HG03108 (cell line): Measurements from ENCODE around the gene NT5C.
"Not testable (repeated sequence)": the region's sequence is repeated elsewhere in the genome, so short reads cannot be mapped to it uniquely, and the experiment has no call there.

Source experiments
- ATAC-seq: cut with Tn5 transposase; IDR thresholded peaks from one replicate; pipeline ENCODE4 v1.9.1; 2021; ENCODE audit warnings: moderate library complexity; ENCODE audit not compliant: unreplicated experiment

Gene NT5C

DNA sequence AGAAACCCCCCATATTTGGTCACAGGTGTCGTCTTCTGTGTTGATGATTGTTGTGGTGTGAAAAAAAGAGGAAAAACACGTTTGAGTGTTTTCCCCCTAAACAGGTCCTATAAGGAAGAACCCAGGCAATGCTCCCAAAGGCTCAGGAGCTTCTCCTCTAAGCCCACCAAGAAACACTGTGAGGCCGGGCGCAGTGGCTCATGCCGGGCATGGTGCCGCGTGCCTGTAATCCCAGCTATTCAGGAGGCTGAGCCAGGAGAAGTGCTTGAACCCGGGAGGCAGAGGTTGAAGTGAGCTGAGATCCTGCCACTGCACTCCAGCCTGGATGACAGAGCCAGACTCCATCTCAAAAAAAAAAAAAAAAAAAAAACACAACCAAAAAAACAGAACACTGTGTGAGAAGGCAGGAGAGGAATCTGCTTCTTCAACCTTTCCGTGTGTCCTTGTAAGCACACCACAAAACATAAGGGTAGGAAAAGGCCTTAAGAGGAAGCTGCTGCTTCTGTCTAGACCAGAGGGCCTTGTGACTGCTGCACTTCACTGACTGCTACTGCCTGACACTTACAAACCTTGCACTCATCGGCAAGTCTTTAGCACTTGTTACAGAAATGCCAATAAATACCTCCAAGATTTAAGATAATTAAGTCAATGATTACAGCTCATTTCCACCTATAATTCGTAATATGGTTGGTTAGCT lies 13.4 kb upstream of the NT5C start:
- ATAC-seq, result no peak

DNA sequence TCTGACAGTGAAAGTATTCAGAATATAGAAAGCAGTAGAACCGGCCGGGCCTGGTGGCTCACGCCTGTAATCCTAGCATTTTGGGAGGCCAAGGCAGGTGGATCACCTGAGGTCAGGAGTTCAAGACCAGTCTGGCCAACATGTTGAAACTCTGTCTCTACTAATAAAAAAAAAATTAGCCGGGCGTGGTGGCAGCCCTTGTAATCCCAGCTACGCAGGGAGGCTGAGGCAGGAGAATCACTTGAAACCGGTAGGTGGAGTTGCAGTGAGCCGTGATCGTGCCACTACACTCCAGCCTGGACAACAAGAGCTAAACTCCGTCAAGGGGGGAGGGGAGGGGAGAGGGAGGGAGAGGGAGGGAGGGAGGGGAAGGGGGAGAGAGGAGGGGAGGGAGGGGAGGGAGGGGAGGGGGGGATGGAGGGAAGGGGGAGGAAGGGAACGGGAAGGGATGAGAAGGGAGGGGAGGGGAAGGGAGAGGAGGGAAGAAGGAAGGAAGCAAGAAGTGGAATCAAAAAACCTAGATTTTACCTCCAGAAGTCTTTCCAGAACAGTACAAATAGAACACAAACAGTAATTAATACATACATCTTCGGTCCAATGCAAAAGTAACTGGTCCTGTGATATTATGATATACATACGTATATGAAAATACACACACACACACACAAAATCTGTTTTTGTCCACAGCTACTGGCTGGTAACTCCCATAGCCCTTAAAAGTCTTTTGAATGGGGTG lies 10.9 kb upstream of the NT5C start:
- no peak for ATAC-seq

DNA sequence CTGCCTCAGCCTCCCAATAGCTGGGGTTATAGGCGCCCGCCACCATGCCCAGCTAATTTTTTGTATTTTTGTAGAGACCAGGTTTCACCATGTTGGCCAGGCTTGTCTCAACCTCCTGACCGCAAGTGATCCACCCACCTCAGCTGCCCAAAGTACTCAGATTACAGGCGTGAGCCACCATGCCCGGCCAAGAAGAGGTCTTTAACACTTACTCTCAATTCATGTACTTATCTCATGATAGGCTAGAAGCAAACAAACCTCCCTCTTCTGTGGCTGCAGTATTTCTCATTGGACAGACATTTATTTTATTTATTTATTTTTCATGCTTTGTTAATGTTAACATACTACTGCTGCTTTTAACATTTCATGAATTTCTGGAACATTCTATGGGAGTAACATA lies 7.0 kb upstream of the NT5C start:
- ATAC-seq, result no peak

DNA sequence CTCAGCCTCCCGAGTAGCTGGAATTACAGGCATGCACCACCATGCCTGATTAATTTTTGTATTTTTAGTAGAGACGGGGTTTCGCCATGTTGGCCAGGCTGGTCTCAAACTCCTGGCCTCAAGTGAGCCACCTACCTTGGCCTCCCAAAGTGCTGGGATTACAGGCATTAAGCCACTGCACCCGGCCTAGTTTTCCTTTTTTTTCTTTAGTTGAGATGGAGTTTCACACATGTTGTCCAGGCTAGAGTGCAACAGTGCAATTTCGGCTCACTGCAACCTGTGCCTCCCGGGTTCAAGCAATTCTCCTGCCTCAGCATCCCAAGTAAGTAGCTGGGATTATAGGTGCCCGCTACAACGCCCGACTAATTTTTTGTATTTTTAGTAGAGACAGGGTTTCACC lies 6.2 kb upstream of the NT5C start:
- ATAC-seq, result not testable (repeated sequence)

DNA sequence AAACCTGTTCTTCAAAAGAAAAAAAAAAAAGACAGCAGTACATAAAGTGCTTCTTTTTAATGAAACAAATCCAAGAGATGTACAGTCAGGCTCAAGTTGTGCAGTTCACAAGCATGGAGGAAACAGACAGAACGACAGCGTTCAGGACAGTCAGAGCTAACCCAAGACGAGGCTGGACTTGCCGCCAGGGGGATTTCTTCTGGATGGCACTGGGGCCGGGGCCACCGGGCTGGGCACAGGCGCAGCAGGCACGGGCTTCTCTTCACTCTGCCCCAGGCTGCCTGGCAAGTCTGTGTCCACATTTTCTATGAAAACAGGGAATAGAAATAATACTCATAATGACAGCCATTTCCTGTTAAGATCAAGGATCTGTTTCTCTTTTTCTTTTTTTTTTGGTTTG lies 4.4 kb upstream of the NT5C start:
- no peak for ATAC-seq

DNA sequence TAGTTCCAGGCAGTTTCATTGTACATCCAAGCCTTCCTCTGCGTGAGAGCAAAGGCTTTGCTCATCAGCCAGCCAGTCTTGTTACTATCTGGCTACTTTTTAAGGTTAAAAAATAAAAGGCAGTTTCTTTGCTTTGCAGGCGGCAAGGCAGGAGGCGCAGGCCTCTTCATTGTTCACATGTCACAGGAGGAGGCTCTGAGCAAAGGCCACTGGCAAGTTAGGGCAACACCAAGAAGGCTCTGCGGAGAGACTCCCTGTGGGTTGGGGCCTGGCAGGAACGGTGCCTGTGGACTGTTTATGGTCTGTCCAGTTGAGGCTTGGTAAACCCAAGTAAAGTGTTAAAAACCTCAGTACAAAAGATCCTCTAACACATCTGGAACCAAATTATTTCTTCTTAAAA lies 3.9 kb upstream of the NT5C start:
- ATAC-seq, result no peak

DNA sequence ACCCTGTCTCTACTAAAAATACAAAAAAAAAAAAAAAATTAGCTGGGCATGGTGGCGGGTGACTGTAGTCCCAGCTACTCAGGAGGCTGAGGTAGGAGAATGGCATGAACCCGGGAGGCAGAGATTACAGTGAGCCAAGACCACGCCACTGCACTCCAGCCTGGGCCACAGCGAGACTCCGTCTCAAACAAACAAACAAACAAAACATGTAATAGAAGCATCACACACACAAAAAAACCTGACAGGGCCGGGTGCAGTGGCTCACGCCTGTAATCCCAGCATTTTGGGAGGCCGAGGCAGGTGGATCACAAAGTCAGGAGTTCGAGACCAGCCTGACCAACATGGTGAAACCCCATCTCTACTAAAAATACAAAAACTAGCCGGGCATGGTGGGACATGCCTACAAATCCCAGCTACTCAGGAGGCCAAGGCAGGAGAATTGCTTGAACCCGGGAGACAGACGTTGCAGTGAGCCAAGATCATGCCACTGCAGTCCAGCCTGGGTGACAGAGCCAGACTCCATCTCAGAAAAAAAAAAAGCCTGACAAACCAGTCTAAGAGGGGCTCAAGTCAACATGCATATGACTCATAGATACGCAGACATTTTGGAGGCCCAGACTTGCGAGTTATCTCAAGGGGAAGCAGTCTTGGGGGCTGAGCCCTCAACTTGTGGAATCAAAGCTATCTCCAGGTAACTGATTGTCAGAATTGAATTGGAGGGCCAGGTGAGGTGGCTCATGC lies 2.2 kb upstream of the NT5C start:
- not testable (repeated sequence) for ATAC-seq

DNA sequence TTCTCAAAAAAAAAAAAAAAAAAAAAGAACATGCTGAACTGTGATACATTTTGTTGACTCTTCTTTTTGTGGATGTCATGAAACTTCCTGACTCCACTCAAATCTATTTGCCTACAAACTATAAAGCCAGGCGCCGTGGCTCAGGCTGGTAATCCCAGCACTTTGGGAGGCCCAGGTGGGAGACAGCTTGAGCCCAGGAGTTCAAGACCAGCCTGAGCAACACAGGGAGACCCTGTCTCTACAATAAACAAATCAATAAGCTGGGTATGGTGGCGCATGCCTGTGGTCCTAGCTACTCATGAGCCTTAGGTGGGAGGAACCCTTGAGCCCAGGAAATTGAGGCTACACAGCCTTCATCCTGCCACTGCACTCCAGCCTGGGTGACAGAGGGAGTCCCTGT lies 1.5 kb upstream of the NT5C start:
- no peak for ATAC-seq

DNA sequence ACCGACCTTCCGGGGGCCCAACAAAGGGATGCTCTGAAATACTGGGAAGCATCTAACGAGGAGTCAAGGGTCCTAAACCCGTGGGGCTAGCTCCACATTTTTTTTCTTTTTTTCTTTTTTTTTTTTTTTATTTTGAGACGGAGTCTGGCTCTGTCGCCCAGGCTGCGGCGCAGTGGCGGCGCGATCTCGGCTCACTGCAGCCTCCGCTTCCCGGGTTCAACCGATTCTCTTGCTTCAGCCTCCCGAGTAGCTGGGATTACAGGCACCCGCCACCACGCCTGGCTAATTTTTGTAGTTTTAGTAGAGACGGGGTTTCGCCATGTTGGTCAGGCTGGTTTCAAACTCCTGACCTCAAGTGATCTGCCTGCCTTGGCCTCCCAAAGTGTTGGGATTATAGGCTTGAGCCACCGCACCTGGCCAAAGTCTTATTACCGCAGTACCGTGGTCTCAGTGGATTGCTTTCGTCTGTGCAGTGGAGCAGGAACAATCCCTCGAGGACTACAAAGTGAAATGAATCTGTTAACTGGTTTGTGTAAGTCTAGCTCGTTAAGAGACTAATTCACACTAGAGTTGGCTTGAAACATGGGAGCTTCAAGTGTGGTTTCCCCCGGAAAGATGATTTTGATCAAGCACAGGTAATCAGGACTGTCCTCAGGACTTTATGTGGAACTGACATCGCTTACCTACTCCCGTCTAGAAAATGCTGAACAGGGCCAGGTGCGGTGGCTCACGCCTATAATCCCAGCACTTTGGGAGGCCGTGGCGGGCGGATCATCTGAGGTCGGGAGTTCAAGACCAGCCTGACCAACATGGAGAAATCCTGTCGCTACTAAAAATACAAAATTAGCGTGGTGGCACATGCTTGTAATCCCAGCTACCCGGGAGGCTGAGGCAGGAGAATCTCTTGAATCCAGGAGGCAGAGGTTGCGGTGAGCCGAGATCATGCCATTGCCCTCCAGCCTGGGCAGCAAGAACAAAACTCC lies 767 bp upstream of the NT5C start:
- not testable (repeated sequence) for ATAC-seq

DNA sequence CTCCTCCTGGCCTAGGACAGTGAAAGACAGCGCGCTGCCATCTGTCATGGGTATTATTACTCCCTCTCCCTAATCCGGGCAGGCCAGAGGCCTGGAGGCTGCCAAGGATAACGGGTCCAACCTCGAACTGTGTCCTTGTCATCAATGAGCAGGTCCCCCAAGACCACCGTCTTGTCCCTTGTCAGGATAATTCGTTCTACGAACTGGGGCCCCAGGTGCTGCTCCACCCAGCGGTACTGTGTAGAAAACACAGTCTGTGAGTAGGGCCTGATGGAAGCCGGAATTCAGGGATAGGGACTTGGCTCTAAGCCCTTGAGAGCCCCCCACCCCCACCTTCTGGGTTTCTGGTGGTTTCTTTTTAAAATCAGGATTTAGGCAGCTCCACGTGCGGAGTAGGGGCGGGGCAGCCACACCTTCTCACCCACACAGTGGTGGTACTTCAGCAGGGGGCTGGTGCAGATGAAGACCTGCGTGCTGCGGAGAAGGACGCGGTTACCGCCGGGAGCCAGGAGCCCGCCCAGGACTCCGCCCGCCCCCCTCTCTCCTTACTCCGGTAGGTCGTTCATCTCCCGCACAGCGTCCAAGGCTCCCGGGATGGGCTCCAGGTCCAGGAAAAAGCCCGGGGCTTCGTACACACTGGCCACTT lies 787 bp downstream of the NT5C start:
- no peak for ATAC-seq

DNA sequence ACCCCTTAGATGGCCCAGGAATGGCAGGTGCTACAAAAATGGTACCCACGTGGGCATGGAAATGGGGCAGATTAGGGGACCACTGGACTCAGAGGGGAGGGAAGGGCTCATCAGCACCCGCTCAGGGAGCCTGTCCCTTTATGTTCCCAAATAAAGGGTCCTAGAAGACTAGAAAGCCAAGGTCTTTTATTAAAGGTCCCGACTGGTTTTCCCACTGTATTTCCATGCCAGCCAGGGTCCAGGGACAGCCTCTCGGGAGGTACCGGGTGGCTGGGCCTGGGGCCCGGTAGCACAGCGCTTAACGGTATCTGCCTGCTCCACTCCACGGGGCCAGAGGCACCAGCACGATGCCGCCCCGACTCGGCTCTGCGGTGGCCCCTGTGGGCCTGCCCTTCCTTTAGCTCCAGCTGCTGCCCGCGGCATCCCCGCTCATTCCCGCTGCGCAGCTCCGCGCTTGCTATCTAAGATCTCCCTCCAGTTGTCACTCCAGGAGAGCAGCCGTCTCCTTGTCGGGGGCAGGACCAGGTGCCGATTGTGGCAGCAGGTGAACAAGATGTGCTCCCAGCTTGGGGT lies 1.4 kb downstream of the NT5C start:
- no peak for ATAC-seq

DNA sequence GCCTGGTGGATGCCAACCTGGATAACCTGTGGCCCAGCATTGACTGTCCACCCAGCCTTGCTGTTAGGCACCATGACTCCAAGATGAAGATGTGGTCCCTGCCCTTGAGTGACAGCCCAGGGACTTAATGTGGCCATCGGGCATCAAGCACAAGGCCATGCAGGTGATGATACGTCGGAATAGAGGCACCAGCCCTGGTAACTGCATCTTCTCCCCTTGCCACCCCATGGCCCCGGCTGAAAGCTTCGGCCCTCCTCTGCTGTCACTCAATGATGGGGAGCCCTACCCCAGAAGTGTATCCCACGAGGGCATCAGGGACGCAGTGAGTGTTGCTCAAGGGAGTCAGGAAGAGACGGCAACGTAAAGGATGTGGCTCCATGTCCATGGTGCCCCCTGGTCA lies 2.0 kb downstream of the NT5C start:
- no peak for ATAC-seq

DNA sequence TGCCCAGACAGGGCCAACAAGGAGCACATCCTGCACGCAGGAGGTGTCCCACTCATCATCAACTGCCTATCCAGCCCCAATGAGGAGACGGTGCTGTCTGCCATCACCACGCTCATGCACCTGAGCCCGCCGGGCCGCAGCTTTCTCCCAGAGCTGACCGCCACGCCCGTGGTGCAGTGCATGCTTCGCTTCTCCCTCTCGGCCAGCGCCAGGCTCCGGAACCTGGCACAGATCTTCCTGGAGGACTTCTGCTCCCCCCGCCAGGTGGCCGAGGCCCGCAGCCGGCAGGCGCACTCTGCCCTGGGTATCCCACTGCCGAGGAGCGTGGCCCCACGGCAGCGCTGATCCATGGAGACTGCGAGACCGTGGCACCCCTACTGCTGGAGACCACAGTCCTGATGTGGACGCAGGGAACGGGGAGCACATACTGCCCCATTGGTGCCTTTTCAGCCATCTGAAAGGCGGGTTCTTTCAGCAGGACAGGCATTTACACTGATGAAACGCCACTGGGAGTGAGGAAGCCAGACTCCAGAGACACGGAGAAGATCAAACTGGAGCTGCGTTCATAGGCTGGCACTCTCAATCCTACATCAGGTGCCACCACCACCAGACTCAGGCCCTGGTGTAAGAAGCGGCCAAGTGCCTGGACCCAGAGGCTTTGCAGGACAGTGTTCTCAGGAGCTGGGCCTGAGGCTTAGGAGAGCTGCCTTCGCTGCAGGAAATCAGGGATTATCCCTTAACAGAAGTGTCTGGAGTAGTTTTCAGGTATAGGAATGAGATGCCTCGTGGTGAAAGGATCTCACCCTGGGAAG lies 2.6 kb downstream of the NT5C start:
- no peak for ATAC-seq

DNA sequence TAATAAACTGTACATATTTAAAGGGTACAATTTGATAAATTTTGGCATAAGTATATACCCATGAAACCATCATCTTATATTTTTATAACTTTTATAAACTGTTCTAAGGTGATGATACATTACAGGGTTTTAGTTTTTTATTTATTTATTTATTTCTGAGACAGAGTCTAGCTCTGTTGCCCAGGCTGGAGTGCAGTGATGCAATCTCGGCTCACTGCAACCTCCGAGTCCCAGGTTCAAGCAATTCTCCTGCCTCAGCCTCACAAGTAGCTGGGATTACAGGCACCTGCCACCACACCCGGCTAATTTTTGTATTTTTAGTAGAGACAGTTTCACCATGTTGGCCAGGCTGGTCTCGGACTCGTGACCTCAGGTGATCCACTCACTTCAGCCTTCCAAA lies 3.6 kb downstream of the NT5C start:
- ATAC-seq, result not testable (repeated sequence)

DNA sequence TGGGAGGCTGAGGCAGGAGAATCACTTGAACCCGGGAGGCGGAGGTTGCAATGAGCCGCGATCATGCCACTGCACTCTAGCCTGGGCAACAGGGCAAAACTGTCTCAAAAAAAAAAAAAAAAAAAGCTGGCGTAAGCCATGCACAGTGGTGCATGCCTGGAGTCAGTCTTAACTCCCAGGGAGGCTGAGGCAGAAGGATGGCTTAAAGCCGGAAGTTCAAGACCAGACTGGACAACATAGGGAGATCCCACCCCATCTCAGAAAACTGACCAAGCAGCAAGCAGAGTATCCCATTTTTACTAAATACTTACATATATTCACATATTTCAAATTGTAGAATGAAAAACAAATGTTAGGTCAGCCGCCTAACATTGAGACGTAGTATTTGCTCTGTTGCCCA lies 4.6 kb downstream of the NT5C start:
- ATAC-seq, result no peak

DNA sequence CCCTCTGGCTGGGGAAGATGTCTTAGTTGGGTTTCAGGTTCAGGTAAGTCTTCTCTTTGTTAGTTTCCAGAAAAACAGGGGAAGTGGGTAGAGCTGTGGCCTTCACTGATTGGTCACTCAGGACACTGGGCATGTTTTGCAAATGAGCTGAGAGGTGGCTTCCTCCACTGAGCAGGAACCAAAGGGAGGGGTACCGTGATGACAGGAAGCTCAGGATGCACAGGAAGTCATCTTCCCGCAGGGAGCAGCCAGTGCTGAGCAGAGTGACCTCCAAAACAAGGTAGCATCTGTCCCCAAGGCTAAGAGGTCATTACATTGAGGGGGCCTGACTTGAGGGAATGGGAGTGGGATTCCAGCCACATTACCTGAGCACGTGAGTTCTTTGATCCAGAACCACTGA lies 5.6 kb downstream of the NT5C start:
- no peak for ATAC-seq

DNA sequence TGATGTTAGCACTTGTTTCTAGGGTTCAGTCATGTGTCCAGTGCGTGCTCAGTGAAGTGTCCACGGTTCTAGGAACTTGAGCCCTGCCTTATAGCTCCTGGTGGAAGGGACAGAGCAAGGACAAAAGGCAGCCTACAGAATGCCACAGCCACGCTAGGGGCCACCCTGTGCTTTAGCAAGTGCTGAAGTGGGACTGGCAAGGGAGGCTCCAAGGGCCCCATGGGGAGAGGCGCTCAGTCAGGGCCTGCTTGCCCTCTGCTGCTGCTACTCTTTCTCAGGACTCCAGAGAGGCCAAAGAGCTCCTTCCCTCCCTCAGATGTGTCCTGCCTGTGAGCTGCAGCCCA lies 6.8 kb downstream of the NT5C start:
- ATAC-seq, result no peak

DNA sequence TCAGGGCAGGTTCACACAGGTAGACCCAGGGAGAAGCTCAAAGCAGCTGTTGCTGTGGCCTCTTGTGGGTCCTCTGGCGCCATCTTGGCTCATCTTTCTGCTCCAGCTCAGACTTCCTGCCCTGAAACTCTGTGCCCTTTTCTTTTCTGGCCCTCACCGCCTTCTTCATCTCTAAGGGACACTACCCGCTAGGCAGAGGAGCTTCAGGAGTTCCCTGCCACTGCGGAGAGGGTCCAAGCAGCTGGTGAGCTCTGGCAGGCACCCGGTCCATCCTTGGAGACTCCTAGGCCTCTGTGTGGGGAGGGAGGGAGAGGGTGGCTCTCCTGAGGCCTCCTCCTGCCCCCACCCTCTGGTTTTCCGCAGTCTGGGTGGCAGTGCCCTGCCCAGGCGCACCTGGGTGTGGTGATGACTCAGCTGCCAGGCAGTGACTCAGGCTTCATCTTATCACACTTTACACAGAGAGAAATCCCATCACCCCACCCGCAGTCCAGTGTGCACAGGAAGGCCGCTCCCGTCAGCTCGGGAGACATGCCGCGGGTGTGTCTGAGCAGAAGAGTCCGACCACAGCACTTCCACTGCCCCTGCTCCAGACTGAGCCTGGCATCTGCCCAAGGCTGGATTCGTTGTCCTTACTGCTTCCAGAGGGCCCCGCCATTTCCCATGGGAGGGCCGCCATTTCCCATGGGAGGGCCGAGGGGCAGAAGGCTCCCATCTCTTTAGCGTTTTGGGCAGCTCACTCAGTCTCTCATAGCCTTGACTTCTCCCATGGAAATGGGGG lies 7.3 kb downstream of the NT5C start:
- no peak for ATAC-seq

DNA sequence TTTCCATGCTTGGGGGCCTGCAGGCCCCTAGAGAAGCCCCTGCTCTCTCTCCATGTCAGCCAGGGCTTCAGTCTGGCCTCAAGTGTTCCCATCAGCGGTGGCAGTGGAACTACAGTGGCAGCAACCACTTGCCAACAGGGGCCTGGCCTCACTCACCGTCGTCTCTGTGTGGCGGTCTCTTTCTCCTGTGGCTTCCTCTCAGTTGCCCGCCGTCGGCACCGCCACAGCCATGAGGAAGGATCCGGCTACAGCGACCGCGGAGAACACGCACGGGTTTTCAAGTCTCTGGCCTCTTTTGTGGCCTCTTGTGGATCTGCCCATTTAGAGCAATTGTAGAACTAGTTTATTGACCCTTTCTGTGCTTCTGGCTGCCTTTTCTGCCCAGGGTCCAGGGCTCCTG lies 13.2 kb downstream of the NT5C start:
- no peak for ATAC-seq
